GM19239 (cell line): Measurements from ENCODE around the gene PRUNE2.
"Not testable (repeated sequence)": the region's sequence is repeated elsewhere in the genome, so short reads cannot be mapped to it uniquely, and the experiment has no call there.

ENCODE experiments used
- DNase-seq: peaks from one replicate; pipeline ENCODE4 v3.0.0; 2011; ENCODE audit warnings: low spot score; ENCODE audit not compliant: insufficient read length
- FAIRE-seq: peaks from 2 replicates; lab custom pipeline; 2011; peaks lifted over from hg19 to GRCh38; lab: Jason Lieb, UNC

Gene PRUNE2

GRCh38 chr9:76617497-76618175, 288.3 kb downstream of the PRUNE2 start:
- FAIRE-seq (no peak), DNase-seq (no peak)

GRCh38 chr9:76616780-76617179, 289.1 kb downstream of the PRUNE2 start:
- DNase-seq (no peak), FAIRE-seq (no peak)

- FAIRE-seq, result peak; percentile 58
- no peak for DNase-seq
Observed at GRCh38 chr9:76615177-76615603, 290.7 kb downstream of the PRUNE2 start.

GRCh38 chr9:76613974-76614373, 291.9 kb downstream of the PRUNE2 start:
- DNase-seq, result no peak
- FAIRE-seq, result no peak

GRCh38 chr9:76613150-76613781, 292.6 kb downstream of the PRUNE2 start:
- no peak for DNase-seq
- FAIRE-seq, result no peak

GRCh38 chr9:76610011-76610352, 295.9 kb downstream of the PRUNE2 start:
- DNase-seq (no peak), FAIRE-seq (no peak)

- FAIRE-seq, result no peak
- no peak for DNase-seq
Observed at GRCh38 chr9:76609285-76610010, 296.5 kb downstream of the PRUNE2 start.

- no peak for DNase-seq
- FAIRE-seq, result no peak
Observed at GRCh38 chr9:76608575-76609273, 297.2 kb downstream of the PRUNE2 start.

- FAIRE-seq, result no peak
- DNase-seq, result no peak
Observed at GRCh38 chr9:76607730-76608436, 298.0 kb downstream of the PRUNE2 start.

GRCh38 chr9:76605321-76605900, 300.5 kb downstream of the PRUNE2 start:
- FAIRE-seq (no peak), DNase-seq (peak; percentile 7)

- DNase-seq (no peak), FAIRE-seq (no peak)
Observed at GRCh38 chr9:76603931-76604570, 301.9 kb downstream of the PRUNE2 start.

- FAIRE-seq (no peak), DNase-seq (no peak)
Observed at GRCh38 chr9:76603448-76603895, 302.4 kb downstream of the PRUNE2 start.

GRCh38 chr9:76602199-76602598, 303.7 kb downstream of the PRUNE2 start:
- no peak for DNase-seq
- no peak for FAIRE-seq

GRCh38 chr9:76600007-76600615, 305.8 kb downstream of the PRUNE2 start:
- FAIRE-seq (no peak), DNase-seq (no peak)

- no peak for FAIRE-seq
- no peak for DNase-seq
Observed at GRCh38 chr9:76598981-76599380, 306.9 kb downstream of the PRUNE2 start.

GRCh38 chr9:76595645-76596044, 310.3 kb downstream of the PRUNE2 start:
- no peak for DNase-seq
- no peak for FAIRE-seq

- no peak for FAIRE-seq
- no peak for DNase-seq
Observed at GRCh38 chr9:76594764-76595424, 311.0 kb downstream of the PRUNE2 start.

- FAIRE-seq, DNase-seq: not testable (repeated sequence)
Observed at GRCh38 chr9:76593961-76594735, 311.8 kb downstream of the PRUNE2 start.
